KMS-11 (cell line): ENCODE measurements around the gene PCP2.

ENCODE experiments used
- H2AFZ ChIP-seq: fragments of 200-600 bp; sonication (generic); 2 replicates; pipeline ENCODE4 v1.6.1; 2016; ENCODE audit warnings: antibody characterized with exemption, mixed run types, low read depth
- H3K27ac ChIP-seq: fragments of 200-600 bp; sonication (generic); 2 replicates; pipeline ENCODE4 v1.6.1; 2016; ENCODE audit warnings: mild to moderate bottlenecking, mixed run types
- H3K27me3 ChIP-seq: fragments of 200-600 bp; sonication (generic); 2 replicates; pipeline ENCODE4 v1.6.1; 2017; ENCODE audit warnings: mild to moderate bottlenecking, low read depth, mixed run types, moderate library complexity; ENCODE audit not compliant: insufficient read depth
- H3K36me3 ChIP-seq: fragments of 200-600 bp; sonication (generic); 2 replicates; pipeline ENCODE4 v1.6.1; 2017; ENCODE audit warnings: mild to moderate bottlenecking, mixed run types; ENCODE audit not compliant: insufficient read depth
- H3K4me1 ChIP-seq: fragments of 200-600 bp; sonication (generic); 2 replicates; pipeline ENCODE4 v1.6.1; 2016; ENCODE audit warnings: mild to moderate bottlenecking, low read depth, mixed run types; ENCODE audit not compliant: poor library complexity, severe bottlenecking
- H3K4me2 ChIP-seq: fragments of 200-600 bp; sonication (generic); 2 replicates; pipeline ENCODE4 v1.7.0; 2016; ENCODE audit warnings: mild to moderate bottlenecking, mixed run types
- H3K4me3 ChIP-seq: fragments of 200-600 bp; sonication (generic); IDR thresholded peaks from 2 replicates; pipeline ENCODE4 v1.6.1; 2017; ENCODE audit warnings: low read depth, low read length, mixed read lengths; ENCODE audit not compliant: insufficient read depth
- H3K79me2 ChIP-seq: fragments of 200-600 bp; sonication (generic); 2 replicates; pipeline ENCODE4 v1.6.1; 2016; ENCODE audit warnings: low read depth, mixed run types; ENCODE audit not compliant: insufficient read depth
- H3K9ac ChIP-seq: fragments of 200-600 bp; sonication (generic); 2 replicates; pipeline ENCODE4 v1.6.1; 2016; ENCODE audit warnings: mild to moderate bottlenecking, mixed run types
- H4K20me1 ChIP-seq: fragments of 200-600 bp; sonication (generic); 2 replicates; pipeline ENCODE4 v1.6.1; 2016; ENCODE audit warnings: mild to moderate bottlenecking, mixed run types; ENCODE audit not compliant: insufficient read depth
- TF ChIP-seq, protein P1 (sequence below): fragments of 200-600 bp; sonication (generic); conservative IDR thresholded peaks from 2 replicates; pipeline ENCODE4 v1.6.1; 2017; ENCODE audit warnings: low read depth, mild to moderate bottlenecking, antibody characterized with exemption, low read length, moderate library complexity, mixed read lengths

The PCP2 gene

DNA sequence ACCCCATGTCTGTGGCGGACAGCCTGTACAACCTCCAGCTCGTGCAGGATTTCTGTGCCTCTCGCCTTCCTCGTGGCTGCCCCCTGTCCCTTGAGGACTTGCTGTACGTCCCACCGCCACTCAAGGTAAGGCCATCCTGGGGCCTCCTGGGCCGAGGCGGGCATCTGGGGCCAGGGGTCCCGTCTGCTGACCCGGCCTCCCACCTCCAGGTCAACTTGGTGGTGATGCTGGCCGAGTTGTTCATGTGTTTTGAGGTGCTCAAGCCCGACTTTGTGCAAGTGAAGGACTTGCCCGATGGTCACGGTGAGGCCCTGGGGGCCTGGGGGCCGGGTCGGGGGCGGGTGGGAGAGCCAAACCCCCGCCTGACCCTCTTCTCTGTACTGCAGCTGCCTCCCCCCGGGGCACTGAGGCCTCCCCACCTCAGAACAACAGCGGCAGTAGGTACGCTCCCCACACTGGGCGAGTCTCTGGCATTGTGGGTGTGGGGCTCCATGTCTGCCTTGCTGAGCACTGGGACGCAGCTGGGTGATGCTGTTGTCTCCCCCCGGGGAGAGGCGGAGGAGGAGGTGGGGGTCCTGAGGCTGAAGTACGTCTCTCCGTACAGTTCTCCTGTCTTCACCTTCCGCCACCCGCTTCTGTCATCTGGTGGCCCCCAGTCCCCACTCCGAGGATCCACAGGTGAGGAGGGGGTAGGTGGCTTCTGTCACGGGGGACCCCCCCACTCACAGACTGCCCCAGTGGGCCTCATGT lies 22.9 kb downstream of the PCP2 start:
- H3K27ac ChIP-seq: no peak overlapping the region
- TF ChIP-seq, protein P1, sequence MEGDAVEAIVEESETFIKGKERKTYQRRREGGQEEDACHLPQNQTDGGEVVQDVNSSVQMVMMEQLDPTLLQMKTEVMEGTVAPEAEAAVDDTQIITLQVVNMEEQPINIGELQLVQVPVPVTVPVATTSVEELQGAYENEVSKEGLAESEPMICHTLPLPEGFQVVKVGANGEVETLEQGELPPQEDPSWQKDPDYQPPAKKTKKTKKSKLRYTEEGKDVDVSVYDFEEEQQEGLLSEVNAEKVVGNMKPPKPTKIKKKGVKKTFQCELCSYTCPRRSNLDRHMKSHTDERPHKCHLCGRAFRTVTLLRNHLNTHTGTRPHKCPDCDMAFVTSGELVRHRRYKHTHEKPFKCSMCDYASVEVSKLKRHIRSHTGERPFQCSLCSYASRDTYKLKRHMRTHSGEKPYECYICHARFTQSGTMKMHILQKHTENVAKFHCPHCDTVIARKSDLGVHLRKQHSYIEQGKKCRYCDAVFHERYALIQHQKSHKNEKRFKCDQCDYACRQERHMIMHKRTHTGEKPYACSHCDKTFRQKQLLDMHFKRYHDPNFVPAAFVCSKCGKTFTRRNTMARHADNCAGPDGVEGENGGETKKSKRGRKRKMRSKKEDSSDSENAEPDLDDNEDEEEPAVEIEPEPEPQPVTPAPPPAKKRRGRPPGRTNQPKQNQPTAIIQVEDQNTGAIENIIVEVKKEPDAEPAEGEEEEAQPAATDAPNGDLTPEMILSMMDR: no peak
- no peak overlapping the region for H3K9ac ChIP-seq
- no peaks in the 10 kb centered on the region for H3K36me3 ChIP-seq
- no peak overlapping the region for H3K4me3 ChIP-seq
- no peaks in the 10 kb centered on the region for H3K4me1 ChIP-seq
- no peak overlapping the region for H2AFZ ChIP-seq
- no peaks in the 10 kb centered on the region for H3K79me2 ChIP-seq
- no peaks in the 10 kb centered on the region for H3K27me3 ChIP-seq
- no peak overlapping the region for H3K4me2 ChIP-seq
- no peaks in the 10 kb centered on the region for H4K20me1 ChIP-seq

DNA sequence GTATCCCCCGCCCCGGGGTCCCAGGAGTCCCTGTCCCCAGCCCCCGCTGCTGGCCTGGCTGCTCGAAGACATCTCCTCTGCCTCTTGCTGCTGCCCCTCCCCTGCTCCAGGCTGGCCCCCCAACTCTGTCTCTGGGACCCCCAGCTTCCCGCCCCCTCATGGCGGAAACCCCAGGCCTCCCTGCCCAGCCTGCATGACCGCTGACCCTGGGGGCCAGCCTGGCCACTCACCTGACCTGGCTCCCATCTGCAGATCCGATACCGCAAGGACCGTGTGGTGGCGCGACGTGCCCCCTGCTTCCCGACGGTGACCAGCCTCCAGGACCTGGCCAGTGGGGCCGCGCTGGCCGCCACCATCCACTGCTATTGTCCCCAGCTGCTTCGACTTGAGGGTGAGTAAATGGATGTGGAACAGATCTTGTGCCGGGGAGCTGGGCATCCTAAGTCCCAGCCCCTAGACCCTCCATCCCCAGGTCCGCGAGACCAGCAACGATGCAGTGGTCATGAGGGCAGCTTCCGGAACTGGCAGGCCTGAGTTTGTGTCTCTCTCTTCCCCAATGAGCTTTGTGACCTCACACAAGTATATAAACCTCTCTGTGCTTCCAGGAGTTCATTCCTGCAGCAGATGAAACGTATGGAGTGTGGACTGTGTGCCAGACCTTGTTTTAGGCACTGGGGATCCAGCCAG lies 25.5 kb downstream of the PCP2 start:
- TF ChIP-seq, protein P1: no peak
- Histone ChIP-seq H3K36me3 (no peaks in the 10 kb centered on the region), H3K27me3 (no peaks in the 10 kb centered on the region), H3K9ac (no peak overlapping the region), H3K27ac (no peak overlapping the region), H4K20me1 (no peaks in the 10 kb centered on the region), H2AFZ (no peak overlapping the region), H3K4me3 (no peak overlapping the region), H3K4me1 (no peaks in the 10 kb centered on the region), H3K4me2 (no peak overlapping the region), H3K79me2 (no peaks in the 10 kb centered on the region)

GRCh38 chr19:7607212-7607873 lies 26.2 kb downstream of the PCP2 start:
- TF ChIP-seq, protein P1: no peak
- H3K4me2 ChIP-seq: no peak overlapping the region
- H3K4me3 ChIP-seq: no peak overlapping the region
- H4K20me1 ChIP-seq: no peaks in the 10 kb centered on the region
- no peak overlapping the region for H2AFZ ChIP-seq
- no peak overlapping the region for H3K9ac ChIP-seq
- H3K79me2 ChIP-seq: no peaks in the 10 kb centered on the region
- H3K27ac ChIP-seq: no peak overlapping the region
- no peaks in the 10 kb centered on the region; the same call in 1 of the 2 replicates for H3K27me3 ChIP-seq
- no peaks in the 10 kb centered on the region for H3K4me1 ChIP-seq
- H3K36me3 ChIP-seq: no peaks in the 10 kb centered on the region

- no peaks in the 10 kb centered on the region for H3K36me3 ChIP-seq
- no peak overlapping the region for H3K4me3 ChIP-seq
- H2AFZ ChIP-seq: no peak overlapping the region
- H3K27me3 ChIP-seq: no peaks in the 10 kb centered on the region; the same call in 1 of the 2 replicates
- no peaks in the 10 kb centered on the region for H4K20me1 ChIP-seq
- TF ChIP-seq, protein P1: no peak
- no peak overlapping the region for H3K27ac ChIP-seq
- no peaks in the 10 kb centered on the region for H3K4me1 ChIP-seq
- no peak overlapping the region for H3K9ac ChIP-seq
- no peak overlapping the region for H3K4me2 ChIP-seq
- H3K79me2 ChIP-seq: no peaks in the 10 kb centered on the region
These were observed 27.2 kb downstream of the PCP2 start for GRCh38 chr19:7606289-7606688.
